Small intestine (tissue), 7 donors: Measurements from ENCODE around the gene M6PR. TPM values are rescaled to one million over a fixed set of nuclear protein-coding genes. Genes with fewer than 3 reads are reported as not detected.

Source experiments
- DNase-seq, 2 donors: peaks; one replicate each; pipeline versions ENCODE4 v3.0.0 to v3.0.0-alpha.2; 2013
- FAIRE-seq: peaks from 2 replicates; lab custom pipeline; 2012; peaks lifted over from hg19 to GRCh38; lab: Jason Lieb, UNC
- H3K27ac ChIP-seq, 3 donors: one replicate each; pipeline ENCODE4 v1.5.1; 2013; ENCODE audit warnings: low read length in 2 of 3, mild to moderate bottlenecking in 2 of 3, control low read depth in 1 of 3, inconsistent platforms in 1 of 3, low read depth in 1 of 3, moderate library complexity in 1 of 3
- H3K27me3 ChIP-seq, 3 donors: one replicate each; pipeline ENCODE4 v1.6.1; 2013; ENCODE audit warnings: low read length in 3 of 3, inconsistent platforms in 1 of 3; ENCODE audit not compliant: control insufficient read depth in 3 of 3, insufficient read depth in 3 of 3
- H3K36me3 ChIP-seq, 3 donors: one replicate each; pipeline ENCODE4 v1.6.1; 2013; ENCODE audit warnings: low read length in 3 of 3, inconsistent platforms in 1 of 3, low read depth in 1 of 3, mild to moderate bottlenecking in 1 of 3, moderate library complexity in 1 of 3; ENCODE audit not compliant: control insufficient read depth in 3 of 3, insufficient read depth in 2 of 3
- H3K4me1 ChIP-seq, 3 donors: one replicate each; pipeline ENCODE4 v1.6.1; 2013; ENCODE audit warnings: low read length in 2 of 3, inconsistent platforms in 1 of 3, low read depth in 1 of 3, mild to moderate bottlenecking in 1 of 3, moderate library complexity in 1 of 3; ENCODE audit not compliant: control insufficient read depth in 3 of 3, insufficient read depth in 2 of 3
- H3K4me3 ChIP-seq, 3 donors: one replicate each; pipeline ENCODE4 v1.5.1; 2013; ENCODE audit warnings: low read length in 3 of 3, control low read depth in 1 of 3, inconsistent platforms in 1 of 3, low read depth in 1 of 3, mild to moderate bottlenecking in 1 of 3, moderate library complexity in 1 of 3
- H3K9me3 ChIP-seq, 2 donors: one replicate each; pipeline ENCODE4 v1.6.1; 2013; ENCODE audit warnings: low read depth in 1 of 2, low read length in 1 of 2; ENCODE audit not compliant: control insufficient read depth in 2 of 2, insufficient read depth in 1 of 2
- whole genome bisulfite sequencing, 3 donors: extraction: QIAGEN DNeasy Blood & Tissue Kit; methylation state at CpG; one replicate each; pipeline ENCODE4 v1.1.7; 2013; 5-methylcytosine and 5-hydroxymethylcytosine counted together
- polyA plus RNA-seq, 4 donors: library from polyadenylated mRNA; stranded (reverse) in 3 of 4; unstranded in 1 of 4; fragments of 200-250 nt in 3 of 4; fragments of 120-200 nt in 1 of 4; gene quantifications; one replicate each; pipeline versions ENCODE4 v1.2.1 to v1.2.3, GENCODE V29; 2013
- donor health status: healthy with polysubstance abuse.
- donor health status: control.
- donor health status: control.
- donor health status: Bipolar disorder and iron deficiency.
- donor health status: healthy.

M6PR gene
- polyA plus RNA-seq, 4 donors = 25.9 to 169 (median 40.7) TPM

- peak overlapping the region in 2 of 3 donors; percentile 61 to 78 for H3K4me3 ChIP-seq
- DNase-seq = no peak
- WGBS, 3 donors = 13 to 15% (median 15%) methylated on average over 6 of the region's 6 CpGs
- peaks cover 0 to 2% (median 0%) of the 10 kb centered on the region in 3 donors for H3K27me3 ChIP-seq
- FAIRE-seq = no peak
- peak overlapping the region; percentile 9 to 74 (median 72) for H3K27ac ChIP-seq
- no peaks in the 10 kb centered on the region for H3K9me3 ChIP-seq
- no peaks in the 10 kb centered on the region for H3K36me3 ChIP-seq
- H3K4me1 ChIP-seq = peaks cover 0 to 8% (median 3%) of the 10 kb centered on the region in 3 donors
Measured at GRCh38 chr12:8913702-8914032, 35.8 kb downstream of the M6PR start.

- H3K9me3 ChIP-seq = no peaks in the 10 kb centered on the region
- FAIRE-seq (no peak), DNase-seq (peak; percentile 10 to 15)
- H3K27me3 ChIP-seq = peaks cover 0 to 2% (median 0%) of the 10 kb centered on the region in 3 donors
- 13 to 36% (median 20%) methylated on average over 9 of the region's 9 CpGs for WGBS, 3 donors
- H3K36me3 ChIP-seq = no peaks in the 10 kb centered on the region
- peak overlapping the region in 1 of 3 donors; percentile 74 for H3K27ac ChIP-seq
- peaks cover 0 to 8% (median 3%) of the 10 kb centered on the region in 3 donors for H3K4me1 ChIP-seq
- H3K4me3 ChIP-seq = no peak overlapping the region
Measured at GRCh38 chr12:8912914-8913313, 36.5 kb downstream of the M6PR start.

GRCh38 chr12:8911606-8912268, 37.7 kb downstream of the M6PR start:
- H3K4me1 ChIP-seq = peaks cover 0 to 8% (median 3%) of the 10 kb centered on the region in 3 donors
- no peaks in the 10 kb centered on the region for H3K36me3 ChIP-seq
- no peak overlapping the region for H3K27ac ChIP-seq
- no peak overlapping the region for H3K4me3 ChIP-seq
- 74 to 80% (median 75%) methylated on average over 3 of the region's 3 CpGs for WGBS, 3 donors
- DNase-seq (no peak), FAIRE-seq (no peak)
- no peaks in the 10 kb centered on the region for H3K9me3 ChIP-seq
- H3K27me3 ChIP-seq = peaks cover 0 to 2% (median 0%) of the 10 kb centered on the region in 3 donors

- H3K4me1 ChIP-seq = peaks cover 0 to 8% (median 0%) of the 10 kb centered on the region in 3 donors
- 68 to 84% (median 80%) methylated on average over 5 of the region's 5 CpGs for WGBS, 3 donors
- FAIRE-seq = no peak
- no peak for DNase-seq
- H3K36me3 ChIP-seq = no peaks in the 10 kb centered on the region
- no peak overlapping the region for H3K4me3 ChIP-seq
- no peaks in the 10 kb centered on the region for H3K9me3 ChIP-seq
- H3K27me3 ChIP-seq = no peaks in the 10 kb centered on the region
- H3K27ac ChIP-seq = no peak overlapping the region
Measured at GRCh38 chr12:8909752-8910151, 39.7 kb downstream of the M6PR start.

GRCh38 chr12:8907513-8907912, 41.9 kb downstream of the M6PR start:
- no peaks in the 10 kb centered on the region for H3K4me1 ChIP-seq
- H3K4me3 ChIP-seq = no peak overlapping the region
- H3K27me3 ChIP-seq = no peaks in the 10 kb centered on the region
- no peaks in the 10 kb centered on the region for H3K9me3 ChIP-seq
- H3K27ac ChIP-seq = no peak overlapping the region
- no peaks in the 10 kb centered on the region for H3K36me3 ChIP-seq
- FAIRE-seq (no peak), DNase-seq (no peak)
- 72 to 85% (median 76%) methylated on average over 3 of the region's 3 CpGs for WGBS, 3 donors

- FAIRE-seq (no peak), DNase-seq (no peak)
- Histone ChIP-seq H3K9me3 (no peaks in the 10 kb centered on the region), H3K4me3 (no peak overlapping the region), H3K36me3 (no peaks in the 10 kb centered on the region), H3K27me3 (no peaks in the 10 kb centered on the region), H3K4me1 (no peaks in the 10 kb centered on the region), H3K27ac (no peak overlapping the region)
- WGBS, 3 donors = 87 to 90% (median 87%) methylated on average over 16 of the region's 16 CpGs
Measured at GRCh38 chr12:8906266-8907180, 42.9 kb downstream of the M6PR start.

GRCh38 chr12:8905546-8905945, 43.9 kb downstream of the M6PR start:
- no peak for FAIRE-seq
- WGBS, 3 donors = 85 to 94% (median 88%) methylated on average over 6 to 10 of the region's 10 CpGs

GRCh38 chr12:8904665-8905064, 44.8 kb downstream of the M6PR start:
- DNase-seq = no peak
- H3K27me3 ChIP-seq = no peaks in the 10 kb centered on the region
- H3K27ac ChIP-seq = no peak overlapping the region
- H3K4me1 ChIP-seq = no peaks in the 10 kb centered on the region
- H3K36me3 ChIP-seq = no peaks in the 10 kb centered on the region
- no peaks in the 10 kb centered on the region for H3K9me3 ChIP-seq
- no peak for FAIRE-seq
- H3K4me3 ChIP-seq = no peak overlapping the region

More at GRCh38 chr12:8905546-8905945, 43.9 kb downstream of the M6PR start:
- Histone ChIP-seq H3K27me3 (no peaks in the 10 kb centered on the region), H3K4me1 (no peaks in the 10 kb centered on the region), H3K36me3 (no peaks in the 10 kb centered on the region), H3K27ac (no peak overlapping the region), H3K4me3 (no peak overlapping the region), H3K9me3 (no peaks in the 10 kb centered on the region)
- no peak for DNase-seq
